H1 (cell line): ENCODE results near the gene IGF2R.

Experiments used
- CEBPB ChIP-seq: IDR thresholded peaks from 2 replicates; pipeline ENCODE4 v1.6.1; 2012; ENCODE audit warnings: low read depth, low read length
- CTCF ChIP-seq, 3 experiments: IDR thresholded peaks; 1 replicate in 2 of 3; 2 replicates in 1 of 3; pipeline versions ENCODE4 v1.5.1 to v1.6.1; 2011; ENCODE audit warnings: low read length in 3 of 3, mild to moderate bottlenecking in 3 of 3, inconsistent platforms in 2 of 3, low read depth in 1 of 3, moderate library complexity in 1 of 3; ENCODE audit not compliant: insufficient read depth in 1 of 3; ENCODE audit errors: control extremely low read depth in 1 of 3
- EP300 ChIP-seq, 2 experiments: IDR thresholded peaks; 1 replicate in 1 of 2; 2 replicates in 1 of 2; pipeline ENCODE4 v1.6.1; 2011 to 2012; ENCODE audit warnings: low read depth in 2 of 2, low read length in 2 of 2, mild to moderate bottlenecking in 2 of 2, borderline replicate concordance in 1 of 2, inconsistent platforms in 1 of 2, moderate library complexity in 1 of 2
- FOSL1 ChIP-seq: IDR thresholded peaks from 2 replicates; pipeline ENCODE4 v1.6.1; 2011; ENCODE audit warnings: mild to moderate bottlenecking, low read depth, low read length, moderate library complexity; ENCODE audit not compliant: insufficient read depth
- HDAC6 ChIP-seq: IDR thresholded peaks from one replicate; pipeline ENCODE4 v1.7.1; 2012; ENCODE audit warnings: low read depth, mild to moderate bottlenecking, inconsistent platforms, low read length, moderate library complexity
- POLR2A ChIP-seq, 2 experiments: IDR thresholded peaks; 1 replicate in 1 of 2; 2 replicates in 1 of 2; pipeline ENCODE4 v1.6.1; 2011; ENCODE audit warnings: low read depth in 2 of 2, low read length in 2 of 2, mild to moderate bottlenecking in 2 of 2; ENCODE audit errors: control extremely low read depth in 1 of 2
- YY1 ChIP-seq: IDR thresholded peaks from 2 replicates; pipeline ENCODE4 v1.6.1; 2011; ENCODE audit warnings: low read depth, mild to moderate bottlenecking, low read length

- TF ChIP-seq CTCF (IDR thresholded peaks at IDR 0.05; ENCODE audit: control extremely low read depth in 1 of 3, insufficient read depth in 1 of 3, low read depth in 1 of 3, low read length in 3 of 3) (no peak), POLR2A (IDR thresholded peaks at IDR 0.05; ENCODE audit: control extremely low read depth in 1 of 2, low read depth in 2 of 2, low read length in 2 of 2) (no peak), EP300 (IDR thresholded peaks at IDR 0.05; ENCODE audit: borderline replicate concordance in 1 of 2, low read depth in 2 of 2, low read length in 2 of 2) (no peak), CEBPB (no peak), YY1 (no peak), HDAC6 (no peak), FOSL1 (no peak)
Observed at GRCh38 chr6:160110586-160111123, 141.8 kb downstream of the IGF2R start.
